ENCODE measurements around the gene ECPAS.

- no peak for TF ChIP-seq CTCF (IDR thresholded peaks at IDR 0.05)
- no peak for TF ChIP-seq ESRRA (CRISPR knock-in tag; IDR thresholded peaks at IDR 0.05; ENCODE audit: borderline replicate concordance)
- TF ChIP-seq, protein P1, sequence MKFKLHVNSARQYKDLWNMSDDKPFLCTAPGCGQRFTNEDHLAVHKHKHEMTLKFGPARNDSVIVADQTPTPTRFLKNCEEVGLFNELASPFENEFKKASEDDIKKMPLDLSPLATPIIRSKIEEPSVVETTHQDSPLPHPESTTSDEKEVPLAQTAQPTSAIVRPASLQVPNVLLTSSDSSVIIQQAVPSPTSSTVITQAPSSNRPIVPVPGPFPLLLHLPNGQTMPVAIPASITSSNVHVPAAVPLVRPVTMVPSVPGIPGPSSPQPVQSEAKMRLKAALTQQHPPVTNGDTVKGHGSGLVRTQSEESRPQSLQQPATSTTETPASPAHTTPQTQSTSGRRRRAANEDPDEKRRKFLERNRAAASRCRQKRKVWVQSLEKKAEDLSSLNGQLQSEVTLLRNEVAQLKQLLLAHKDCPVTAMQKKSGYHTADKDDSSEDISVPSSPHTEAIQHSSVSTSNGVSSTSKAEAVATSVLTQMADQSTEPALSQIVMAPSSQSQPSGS (CRISPR knock-in tag; IDR thresholded peaks at IDR 0.05; ENCODE audit: borderline replicate concordance, low read depth): no peak
- TF ChIP-seq CBFB (CRISPR knock-in tag; IDR thresholded peaks at IDR 0.05; ENCODE audit: low read depth): no peak
- TF ChIP-seq, protein P2, sequence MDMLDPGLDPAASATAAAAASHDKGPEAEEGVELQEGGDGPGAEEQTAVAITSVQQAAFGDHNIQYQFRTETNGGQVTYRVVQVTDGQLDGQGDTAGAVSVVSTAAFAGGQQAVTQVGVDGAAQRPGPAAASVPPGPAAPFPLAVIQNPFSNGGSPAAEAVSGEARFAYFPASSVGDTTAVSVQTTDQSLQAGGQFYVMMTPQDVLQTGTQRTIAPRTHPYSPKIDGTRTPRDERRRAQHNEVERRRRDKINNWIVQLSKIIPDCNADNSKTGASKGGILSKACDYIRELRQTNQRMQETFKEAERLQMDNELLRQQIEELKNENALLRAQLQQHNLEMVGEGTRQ (CRISPR knock-in tag; IDR thresholded peaks at IDR 0.05): no peak
- TF ChIP-seq ZBTB21 (CRISPR knock-in tag; IDR thresholded peaks at IDR 0.05; ENCODE audit: borderline replicate concordance): no peak
- no peak for TF ChIP-seq IRF2 (CRISPR knock-in tag; IDR thresholded peaks at IDR 0.05; ENCODE audit: borderline replicate concordance, low read depth)
- TF ChIP-seq PRDM15 (CRISPR knock-in tag; IDR thresholded peaks at IDR 0.05): no peak
- no peak for TF ChIP-seq FOXP4 (CRISPR knock-in tag; IDR thresholded peaks at IDR 0.05)
These were observed 17.5 kb upstream of the ECPAS start for GRCh38 chr9:111501648-111502047.

All from WTC11 (cell line).